GM12891 (cell line): Measurements from ENCODE around the gene ARHGAP6.

Experiments
- PAX5 ChIP-seq: IDR thresholded peaks from 2 replicates; pipeline ENCODE4 v1.6.1; 2011; ENCODE audit warnings: low read length, moderate library complexity, mild to moderate bottlenecking; ENCODE audit not compliant: insufficient read depth, severe bottlenecking
- POLR2A ChIP-seq: IDR thresholded peaks from 2 replicates; pipeline ENCODE4 v1.6.1; 2011; ENCODE audit warnings: low read depth, low read length, control low read depth
- POLR2AphosphoS5 ChIP-seq: IDR thresholded peaks from 2 replicates; pipeline ENCODE4 v1.6.1; 2011; ENCODE audit warnings: low read depth, low read length, control low read depth
- POU2F2 ChIP-seq: IDR thresholded peaks from 2 replicates; pipeline ENCODE4 v1.6.1; 2011; ENCODE audit warnings: low read depth, mild to moderate bottlenecking, control low read depth, low read length, moderate library complexity

DNA sequence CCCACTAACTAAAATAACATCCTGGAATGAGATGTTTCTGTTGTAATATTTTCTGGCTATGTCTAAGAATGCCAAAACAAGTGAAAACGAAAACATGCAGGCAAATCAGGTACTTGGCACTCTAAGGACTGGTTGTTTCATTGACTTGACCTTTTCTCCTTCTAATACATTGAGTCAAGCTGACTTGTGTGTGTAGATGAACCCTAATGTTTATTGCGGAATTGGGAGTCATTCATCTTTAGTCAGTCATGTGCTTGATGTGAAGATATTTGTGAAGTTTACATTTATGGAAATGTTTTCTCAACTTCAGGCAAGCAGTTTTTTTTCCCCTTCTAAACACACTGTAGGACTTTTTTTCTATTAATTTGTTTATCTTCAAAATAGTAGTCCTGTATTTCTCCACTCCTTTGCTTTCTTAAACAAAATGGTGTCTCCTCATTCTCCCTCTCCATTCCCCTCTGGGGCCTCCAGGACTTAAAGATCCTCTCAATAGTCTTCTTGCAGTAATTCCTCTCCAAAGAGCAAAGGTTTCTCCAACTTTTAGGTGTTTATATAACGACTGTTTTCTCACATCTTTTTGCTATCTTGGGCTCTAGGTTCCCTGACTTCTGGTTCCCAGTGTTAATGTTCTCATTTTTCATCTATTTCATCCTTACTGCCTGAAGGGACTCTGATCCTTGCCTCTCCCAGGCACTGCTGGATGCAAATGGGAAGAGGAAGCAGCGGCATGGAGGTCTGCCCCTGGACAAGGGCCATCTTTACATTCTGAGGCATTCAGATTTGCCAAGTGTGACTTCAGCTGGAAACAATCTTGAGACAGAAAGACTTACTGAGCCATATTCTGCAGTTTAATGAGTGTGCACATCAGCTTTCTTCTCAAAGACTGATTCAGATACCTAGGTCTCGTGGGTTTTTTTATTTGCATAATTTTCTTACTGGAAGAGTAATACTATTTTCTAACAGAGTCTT, 166.4 kb downstream of the ARHGAP6 start:
- TF ChIP-seq POLR2AphosphoS5 (no peak), POU2F2 (no peak), POLR2A (no peak), PAX5 (no peak)
